K562 (cell line): ENCODE data around the gene ZFAND2A. TPM values are rescaled to one million over a fixed set of nuclear protein-coding genes. Genes with fewer than 3 reads are reported as not detected.

Experiments
- E2F3 ChIP-seq: fragments of 250-450 bp; sonication (Bioruptor Pico); IDR thresholded peaks from 2 replicates; pipeline ENCODE4 v1.4.0; 2020; ENCODE audit warnings: mild to moderate bottlenecking
- HMBOX1 ChIP-seq: sonication (generic); IDR thresholded peaks from 2 replicates; pipeline ENCODE4 v1.6.1; 2016
- MTA2 ChIP-seq: fragments of 450-650 bp; IDR thresholded peaks from 2 replicates; pipeline ENCODE4 v1.6.1; 2016; ENCODE audit warnings: low read depth
- NR2C2 ChIP-seq, 2 experiments: fragments of 200-800 bp in 1 of 2; sonication (Bioruptor generic) in 1 of 2; sonication (generic) in 1 of 2; formaldehyde crosslinking in 1 of 2; IDR thresholded peaks; 2 replicates each; pipeline versions ENCODE4 v1.6.1 to v1.8.0; 2016 to 2022; ENCODE audit warnings: mild to moderate bottlenecking in 1 of 2, missing compliant biosample characterization in 1 of 2, missing genetic modification characterization in 1 of 2, missing genetic modification reagents in 1 of 2
- POU5F1 ChIP-seq: fragments of 150-350 bp; IDR thresholded peaks from 2 replicates; pipeline ENCODE4 v1.6.1; 2014; ENCODE audit warnings: borderline replicate concordance, low read length, low read depth, mild to moderate bottlenecking; ENCODE audit not compliant: partially characterized antibody
- PREB ChIP-seq: sonication (generic); formaldehyde crosslinking; IDR thresholded peaks from 2 replicates; pipeline ENCODE4 v1.8.1; 2023; ENCODE audit warnings: mild to moderate bottlenecking, missing genetic modification reagents
- PRMT5 ChIP-seq: sonication (generic); formaldehyde crosslinking; IDR thresholded peaks from 2 replicates; pipeline ENCODE4 v1.5.0; 2020; ENCODE audit warnings: missing genetic modification reagents
- RBM17 ChIP-seq: fragments of 200-400 bp; formaldehyde crosslinking; IDR thresholded peaks from 2 replicates; pipeline ENCODE4 v1.6.1; 2017; ENCODE audit warnings: low read depth, mild to moderate bottlenecking, low read length, borderline replicate concordance
- SMARCB1 ChIP-seq: IDR thresholded peaks from 2 replicates; pipeline ENCODE4 v1.6.1; 2011; ENCODE audit warnings: improper control_type of control experiment, low read depth; ENCODE audit not compliant: insufficient read length
- polyA plus RNA-seq, 8 experiments: library from polyadenylated mRNA; depleted of rRNA in 4 of 8; stranded (reverse) in 5 of 8; unstranded in 3 of 8; fragments of >200 nt; fragmentation: Nextera tagmentation in 2 of 8; fragmentation: Illumina TruSeq in 1 of 8; extraction: Ambion mirVana in 2 of 8; extraction: Trizol in 1 of 8; gene quantifications; 2 replicates each; pipeline versions ENCODE4 v1.2.1 to v1.2.3, GENCODE V29; 2011 to 2014; ENCODE audit warnings: inconsistent platforms in 1 of 8, missing spikeins in 1 of 8
- total RNA-seq, 7 experiments: library from RNA; depleted of rRNA in 6 of 7; stranded (reverse); fragments of >200 nt in 6 of 7; fragmentation: Illumina TruSeq in 2 of 7; extraction: Trizol in 2 of 7; gene quantifications; 2 replicates each; pipeline versions ENCODE4 v1.2.1 to v1.2.3, GENCODE V29; 2011 to 2021; ENCODE audit warnings: low replicate concordance in 1 of 7

Gene ZFAND2A
- total and polyA plus RNA-seq, 9 of the 15 experiments (the other 6 are each of a cell fraction or from before 2014, with no cell fraction given): 16.8 to 56.8 (median 26.1) TPM

- no peak for TF ChIP-seq HMBOX1
- TF ChIP-seq MTA2: no peak
- TF ChIP-seq PRMT5 (CRISPR knock-in tag): no peak
- no peak for TF ChIP-seq RBM17
- TF ChIP-seq E2F3 (CRISPR knock-in tag): no peak
- no peak for TF ChIP-seq SMARCB1
- TF ChIP-seq NR2C2 (CRISPR knock-in tag; IDR thresholded peaks at IDR 0.05): no peak
- TF ChIP-seq NR2C2 (tag; IDR thresholded peaks at IDR 0.05): no peak
- TF ChIP-seq POU5F1: no peak
- TF ChIP-seq PREB (CRISPR knock-in tag): no peak
- TF ChIP-seq, all 486 proteins: peak for 0
Measured at GRCh38 chr7:1106793-1107421, 53.1 kb downstream of the ZFAND2A start (continued).
